H1 (cell line): ENCODE results near the gene ADCY7. TPM values are rescaled to one million over a fixed set of nuclear protein-coding genes. Genes with fewer than 3 reads are reported as not detected.

ENCODE experiments used
- ASH2L ChIP-seq: fragments of 200-600, 300-600 bp; sonication (generic); IDR thresholded peaks from one replicate; pipeline ENCODE4 v1.7.1; 2017; ENCODE audit warnings: low read length
- ATF2 ChIP-seq: IDR thresholded peaks from 2 replicates; pipeline ENCODE4 v1.6.1; 2012; ENCODE audit warnings: low read length, inconsistent platforms
- CBX5 ChIP-seq: fragments of 300-800, 300-1000 bp; sonication (generic); IDR thresholded peaks from 2 replicates; pipeline ENCODE4 v1.7.1; 2016; ENCODE audit warnings: antibody characterized with exemption, low read length, low read depth
- CREB1 ChIP-seq: IDR thresholded peaks from 2 replicates; pipeline ENCODE4 v1.6.1; 2012; ENCODE audit warnings: inconsistent platforms
- KDM4A ChIP-seq: IDR thresholded peaks from one replicate; pipeline ENCODE4 v1.7.1; 2012; ENCODE audit warnings: low read depth, mild to moderate bottlenecking, moderate library complexity, low read length, inconsistent platforms; ENCODE audit not compliant: severe bottlenecking
- NANOG ChIP-seq: IDR thresholded peaks from 2 replicates; pipeline ENCODE4 v1.6.1; 2011; ENCODE audit warnings: low read length, low read depth, mild to moderate bottlenecking, inconsistent platforms; ENCODE audit not compliant: insufficient read depth, poor library complexity, severe bottlenecking
- polyA plus RNA-seq, 7 experiments: library from polyadenylated mRNA; depleted of rRNA in 3 of 7; stranded (reverse) in 5 of 7; unstranded in 2 of 7; fragments of >200 nt in 5 of 7; fragments of 200-250 nt in 2 of 7; gene quantifications; 1 replicate in 5 of 7; 2 replicates in 1 of 7; 4 replicates in 1 of 7; pipeline versions ENCODE4 v1.2.1 to v1.2.3, GENCODE V29; 2011 to 2013; ENCODE audit warnings: missing spikeins in 2 of 7, mixed read lengths in 2 of 7
- total RNA-seq: library from RNA; stranded (reverse); fragmentation: NEBNext Ultra II Directional; extraction: Animal tissue kit (Norgen Biotek cat#: 25700); gene quantifications from 2 replicates; pipeline ENCODE4 v1.2.1, GENCODE V29; 2021
- TF ChIP-seq, protein P1 (sequence below): IDR thresholded peaks from 2 replicates; pipeline ENCODE4 v1.6.1; 2012; ENCODE audit warnings: inconsistent platforms
- TF ChIP-seq, protein P2 (sequence below), 3 experiments: IDR thresholded peaks; 1 replicate in 2 of 3; 2 replicates in 1 of 3; pipeline versions ENCODE4 v1.5.1 to v1.6.1; 2011; ENCODE audit warnings: low read length in 3 of 3, mild to moderate bottlenecking in 3 of 3, inconsistent platforms in 2 of 3, low read depth in 1 of 3, moderate library complexity in 1 of 3; ENCODE audit not compliant: insufficient read depth in 1 of 3; ENCODE audit errors: control extremely low read depth in 1 of 3

ADCY7 gene
- total and polyA plus RNA-seq, 2 of the 8 experiments (the other 6 are each of a cell fraction or from before 2014, with no cell fraction given), result 2.4 to 5.1 TPM

- TF ChIP-seq, protein P1, sequence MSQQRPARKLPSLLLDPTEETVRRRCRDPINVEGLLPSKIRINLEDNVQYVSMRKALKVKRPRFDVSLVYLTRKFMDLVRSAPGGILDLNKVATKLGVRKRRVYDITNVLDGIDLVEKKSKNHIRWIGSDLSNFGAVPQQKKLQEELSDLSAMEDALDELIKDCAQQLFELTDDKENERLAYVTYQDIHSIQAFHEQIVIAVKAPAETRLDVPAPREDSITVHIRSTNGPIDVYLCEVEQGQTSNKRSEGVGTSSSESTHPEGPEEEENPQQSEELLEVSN, result no peak
- TF ChIP-seq, protein P2, sequence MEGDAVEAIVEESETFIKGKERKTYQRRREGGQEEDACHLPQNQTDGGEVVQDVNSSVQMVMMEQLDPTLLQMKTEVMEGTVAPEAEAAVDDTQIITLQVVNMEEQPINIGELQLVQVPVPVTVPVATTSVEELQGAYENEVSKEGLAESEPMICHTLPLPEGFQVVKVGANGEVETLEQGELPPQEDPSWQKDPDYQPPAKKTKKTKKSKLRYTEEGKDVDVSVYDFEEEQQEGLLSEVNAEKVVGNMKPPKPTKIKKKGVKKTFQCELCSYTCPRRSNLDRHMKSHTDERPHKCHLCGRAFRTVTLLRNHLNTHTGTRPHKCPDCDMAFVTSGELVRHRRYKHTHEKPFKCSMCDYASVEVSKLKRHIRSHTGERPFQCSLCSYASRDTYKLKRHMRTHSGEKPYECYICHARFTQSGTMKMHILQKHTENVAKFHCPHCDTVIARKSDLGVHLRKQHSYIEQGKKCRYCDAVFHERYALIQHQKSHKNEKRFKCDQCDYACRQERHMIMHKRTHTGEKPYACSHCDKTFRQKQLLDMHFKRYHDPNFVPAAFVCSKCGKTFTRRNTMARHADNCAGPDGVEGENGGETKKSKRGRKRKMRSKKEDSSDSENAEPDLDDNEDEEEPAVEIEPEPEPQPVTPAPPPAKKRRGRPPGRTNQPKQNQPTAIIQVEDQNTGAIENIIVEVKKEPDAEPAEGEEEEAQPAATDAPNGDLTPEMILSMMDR (IDR thresholded peaks at IDR 0.05; ENCODE audit: control extremely low read depth in 1 of 3, insufficient read depth in 1 of 3, low read depth in 1 of 3, low read length in 3 of 3), result no peak
- TF ChIP-seq NANOG, result no peak
- no peak for TF ChIP-seq CREB1
- TF ChIP-seq CBX5, result no peak
- TF ChIP-seq ASH2L, result no peak
- TF ChIP-seq ATF2, result no peak
- no peak for TF ChIP-seq KDM4A
Observed at GRCh38 chr16:50309527-50310307, 43.4 kb downstream of the ADCY7 start (continued).
